PC-9 (cell line): ENCODE results near the gene XPO1. TPM values are rescaled to one million over a fixed set of nuclear protein-coding genes. Genes with fewer than 3 reads are reported as not detected.
"Not testable (repeated sequence)": the region's sequence is repeated elsewhere in the genome, so short reads cannot be mapped to it uniquely, and the experiment has no call there.

Experiments
- Bru-seq: library from RNA; stranded (reverse); fragments of 400-500 nt; gene quantifications from one replicate; lab custom pipeline; 2021; lab: Mats Ljungman, UMichigan
- BruChase-seq, 2 experiments: library from RNA; stranded (reverse); fragments of 400-500 nt; gene quantifications; one replicate each; lab custom pipeline; 2021; lab: Mats Ljungman, UMichigan
- BruUV-seq: library from RNA; stranded (reverse); fragments of 400-500 nt; replicated peaks from 2 replicates; lab custom pipeline; 2021; lab: Mats Ljungman, UMichigan
- CTCF ChIA-PET: fragments of 300-600 bp; sonication (Branson Sonifier 250); formaldehyde crosslinking; loops from one replicate; lab custom pipeline; 2022; ENCODE audit warnings: antibody characterized with exemption; lab: Charles Lee
- POLR2A ChIA-PET: fragments of 300-600 bp; sonication (Branson Sonifier 250); formaldehyde crosslinking; loops from one replicate; lab custom pipeline; 2022; ENCODE audit warnings: antibody characterized with exemption; ENCODE audit not compliant: unreplicated experiment; lab: Charles Lee
- DNase-seq, 2 experiments: peaks; one replicate each; pipeline versions ENCODE4 v3.0.0 to v3.0.0-alpha.2; 2015 to 2022; ENCODE audit warnings: mixed read lengths in 1 of 2
- H2AFZ ChIP-seq: fragments of 200-600 bp; sonication (generic); 2 replicates; pipeline ENCODE4 v1.8.1; 2017; ENCODE audit warnings: antibody characterized with exemption
- H3F3A ChIP-seq: fragments of 200-600 bp; sonication (generic); 2 replicates; pipeline ENCODE4 v1.8.1; 2017; ENCODE audit warnings: antibody characterized with exemption, mild to moderate bottlenecking, low read depth; ENCODE audit not compliant: insufficient read depth
- H3K27ac ChIP-seq: fragments of 200-600 bp; sonication (generic); 2 replicates; pipeline ENCODE4 v1.6.1; 2016; ENCODE audit warnings: mixed run types
- H3K27me3 ChIP-seq: fragments of 200-600 bp; sonication (generic); 2 replicates; pipeline ENCODE4 v1.6.1; 2016; ENCODE audit warnings: low read depth, mixed run types; ENCODE audit not compliant: insufficient read depth
- H3K36me3 ChIP-seq: fragments of 200-600 bp; sonication (generic); 2 replicates; pipeline ENCODE4 v1.6.1; 2016; ENCODE audit warnings: low read depth, mixed run types
- H3K4me1 ChIP-seq: fragments of 200-600 bp; sonication (generic); replicated peaks from 2 replicates; pipeline ENCODE4 v1.6.1; 2016; ENCODE audit warnings: mixed run types; ENCODE audit not compliant: insufficient read depth
- H3K4me2 ChIP-seq: fragments of 200-600 bp; sonication (generic); 2 replicates; pipeline ENCODE4 v1.6.1; 2017; ENCODE audit warnings: mixed run types
- H3K4me3 ChIP-seq: fragments of 200-600 bp; sonication (generic); 2 replicates; pipeline ENCODE4 v1.6.1; 2016; ENCODE audit warnings: mixed run types
- H3K79me2 ChIP-seq: fragments of 200-600 bp; sonication (generic); 2 replicates; pipeline ENCODE4 v1.6.1; 2017; ENCODE audit warnings: low read depth, mixed run types
- H3K9me2 ChIP-seq: fragments of 200-600 bp; sonication (generic); 2 replicates; pipeline ENCODE4 v1.8.1; 2017; ENCODE audit warnings: mild to moderate bottlenecking; ENCODE audit not compliant: insufficient read depth
- H3K9me3 ChIP-seq: fragments of 200-600 bp; sonication (generic); 2 replicates; pipeline ENCODE4 v1.8.1; 2016; ENCODE audit warnings: low read depth; ENCODE audit not compliant: insufficient read depth
- H4K20me1 ChIP-seq: fragments of 200-600 bp; sonication (generic); 2 replicates; pipeline ENCODE4 v1.8.1; 2017; ENCODE audit not compliant: insufficient read depth
- CTCF ChIP-seq: fragments of 200-600 bp; sonication (generic); conservative IDR thresholded peaks from 2 replicates; pipeline ENCODE4 v1.6.1; 2017; ENCODE audit warnings: mixed run types, antibody characterized with exemption, mild to moderate bottlenecking, moderate library complexity
- EZH2 ChIP-seq: fragments of 200-600 bp; sonication (generic); IDR thresholded peaks from 2 replicates; pipeline ENCODE4 v1.8.0; 2017; ENCODE audit warnings: antibody characterized with exemption, low read depth
- intact Hi-C: fragments of 100-400 bp; cut with micrococcal nuclease; formaldehyde crosslinking; loops from one replicate; pipeline ENCODE4 v1.10.0; 2022; ENCODE audit not compliant: unreplicated experiment
- long read RNA-seq: library from polyadenylated mRNA; stranded (forward); transcript quantifications from one replicate; pipeline ENCODE4 v2.0.0, GENCODE V29; 2022
- total RNA-seq: library from RNA; stranded (reverse); gene quantifications from 2 replicates; pipeline ENCODE4 v1.2.3, GENCODE V29; 2021

Gene XPO1
- total RNA-seq: 228 and 236 TPM in 2 replicates
- Bru-seq, nascent RNA: percentile 98 among the genes with signal in this experiment
- percentile 98 among the genes with signal in this experiment for BruChase-seq, experiment 1, labeled RNA remaining after a 2-hour chase
- percentile 98 among the genes with signal in this experiment for BruChase-seq, experiment 2, labeled RNA remaining after a 6-hour chase
- long read RNA-seq, full-length matches to known transcripts: 21 of 43 reads
- long read RNA-seq, partial matches to known transcripts: 1 of 43 reads
- long read RNA-seq, other reads (novel, unspliced or antisense): 21 of 43 reads

- H3F3A ChIP-seq: peaks cover 18% of the 10 kb centered on the region
- TF ChIP-seq EZH2: no peak
- TF ChIP-seq CTCF: no peak
- POLR2A ChIA-PET: interaction anchor here (0.5 to 1.4 kb wide), 6 partner anchors 10 to 1307 kb away, joined by 3 to 14 read pairs (median 4); no protein-coding TSS in a partner anchor
- DNase-seq: peak; percentile 96 to 100
- peaks cover 17% of the 10 kb centered on the region for H3K36me3 ChIP-seq
- intact Hi-C loops: loop anchor here (1.0 to 10.0 kb wide), 7 partner anchors 28 to 346 kb away; partner anchors contain the start of genes CCT4 and FAM161A
- H3K79me2 ChIP-seq: peaks cover 46% of the 10 kb centered on the region
- H3K4me1 ChIP-seq: peaks cover 31% of the 10 kb centered on the region
- peak within 1 kb of the TSS; percentile 94 for H3K4me3 ChIP-seq
- no TSS peak for BruUV-seq
- H3K27ac ChIP-seq: peak within 1 kb of the TSS; percentile 88
- H3K4me2 ChIP-seq: peak within 1 kb of the TSS; percentile 92
- H2AFZ ChIP-seq: peak within 1 kb of the TSS; percentile 87
- H4K20me1 ChIP-seq: peaks cover 30% of the 10 kb centered on the region
- CTCF ChIA-PET: interaction anchor here (0.6 to 0.7 kb wide), 2 partner anchors 95 to 378 kb away, joined by 3 read pairs; no protein-coding TSS in a partner anchor
- no peaks in the 10 kb centered on the region for H3K9me3 ChIP-seq
- H3K9me2 ChIP-seq: no peaks in the 10 kb centered on the region
- H3K27me3 ChIP-seq: no peaks in the 10 kb centered on the region
Measured at GRCh38 chr2:61538200-61538919, at the start of gene XPO1. Gene XPO1, minus strand, starts transcription at chr2:61538356. Its CDS starts 4,459 bp downstream, at chr2:61533897.

- intact Hi-C loops, BruUV-seq, H3K4me2 ChIP-seq: not testable (repeated sequence)
Measured at GRCh38 chr2:61586928-61587327, 48.8 kb upstream of the XPO1 start.

GRCh38 chr2:61585383-61585782 is 47.2 kb upstream of the XPO1 start:
- Histone ChIP-seq H3K4me1 (no peaks in the 10 kb centered on the region), H4K20me1 (no peaks in the 10 kb centered on the region), H3K9me3 (no peaks in the 10 kb centered on the region), H3K4me3 (no peak overlapping the region), H3F3A (no peaks in the 10 kb centered on the region), H3K4me2 (no peak overlapping the region), H3K27ac (no peak overlapping the region), H2AFZ (no peak overlapping the region), H3K27me3 (no peaks in the 10 kb centered on the region), H3K36me3 (no peaks in the 10 kb centered on the region), H3K79me2 (no peaks in the 10 kb centered on the region), H3K9me2 (no peaks in the 10 kb centered on the region)
- ChIA-PET POLR2A (no interaction called here), CTCF (no interaction called here)
- no peak for TF ChIP-seq CTCF
- no peak for TF ChIP-seq EZH2
- no peak for DNase-seq
- no TSS peak for BruUV-seq
- intact Hi-C loops: no loop called here

More at GRCh38 chr2:61586928-61587327, 48.8 kb upstream of the XPO1 start:
- H3K27ac ChIP-seq, H3F3A ChIP-seq, H3K36me3 ChIP-seq, H3K4me3 ChIP-seq, H3K27me3 ChIP-seq, H3K4me1 ChIP-seq, CTCF ChIA-PET, H2AFZ ChIP-seq, H4K20me1 ChIP-seq, H3K9me2 ChIP-seq, H3K79me2 ChIP-seq, DNase-seq, H3K9me3 ChIP-seq: not testable (repeated sequence)
- POLR2A ChIA-PET: interaction anchor here (0.6 kb wide), 1 partner anchor 48 kb away, joined by 14 read pairs; no protein-coding TSS in a partner anchor

- H2AFZ ChIP-seq, H3K9me3 ChIP-seq, H3K4me1 ChIP-seq, H3K27me3 ChIP-seq, BruUV-seq, H3K79me2 ChIP-seq, H3F3A ChIP-seq, H3K36me3 ChIP-seq, H3K4me2 ChIP-seq, H4K20me1 ChIP-seq, DNase-seq, H3K9me2 ChIP-seq, H3K4me3 ChIP-seq, intact Hi-C loops, CTCF ChIA-PET, H3K27ac ChIP-seq: not testable (repeated sequence)
- POLR2A ChIA-PET: interaction anchor here (0.6 kb wide), 2 partner anchors 58 to 1038 kb away, joined by 6 to 7 read pairs; no protein-coding TSS in a partner anchor
Measured at GRCh38 chr2:61584368-61584767, 46.2 kb upstream of the XPO1 start.
